ENCODE results near the gene MAN2B2.

- TF ChIP-seq CTCF (IDR thresholded peaks at IDR 0.05; ENCODE audit: insufficient read depth, low read length, poor library complexity, severe bottlenecking) (no peak), EZH2phosphoT487 (conservative IDR thresholded peaks at IDR 0.05; ENCODE audit: low read length) (no peak)
Measured at GRCh38 chr4:6655924-6656323, 80.9 kb downstream of the MAN2B2 start.
